ENCODE measurements around the gene ASPDH.

The ASPDH gene

DNA sequence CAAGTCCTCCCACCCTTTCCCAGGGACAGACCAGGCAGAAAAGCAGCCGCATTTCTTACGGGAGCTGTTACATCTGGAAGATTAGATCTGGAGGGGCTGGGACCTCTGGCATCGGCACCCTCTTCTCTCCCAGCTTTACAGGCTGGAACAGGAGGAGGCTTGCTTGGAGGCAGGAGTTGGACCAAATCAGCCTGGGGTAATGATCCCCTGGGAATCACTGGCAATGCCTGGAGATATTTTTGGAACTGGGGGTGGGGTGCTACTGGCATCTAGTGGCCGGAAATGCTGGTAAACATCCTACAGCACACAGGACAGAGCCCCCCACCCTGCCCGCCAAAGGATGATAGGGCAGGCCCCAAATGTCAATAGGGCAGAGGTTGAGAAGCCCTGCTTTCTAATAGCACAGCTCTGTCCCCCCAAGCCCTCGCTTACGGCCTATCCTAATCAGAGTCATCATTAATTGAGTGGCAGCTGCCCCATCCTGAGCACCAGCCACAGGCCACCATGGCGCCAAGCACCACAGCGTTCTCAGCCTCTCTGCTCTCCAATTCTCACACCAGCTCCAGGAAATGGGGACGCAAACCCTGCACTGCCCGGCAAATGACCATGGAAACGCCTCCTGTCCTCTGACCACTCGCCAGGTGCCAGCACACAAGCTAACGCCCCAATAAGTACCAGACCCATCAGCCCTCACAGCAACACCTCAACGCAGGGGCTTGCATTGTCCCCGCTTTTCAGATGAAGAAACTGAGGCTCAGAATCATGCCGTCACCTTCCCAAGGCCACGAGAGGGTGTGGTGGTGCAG lies 33.9 kb upstream of the ASPDH start:
- H3K4me3 ChIP-seq (ENCODE audit: low read depth, low read length), result no peak overlapping the region
- no peak for DNase-seq (ENCODE audit: low read depth)
- TF ChIP-seq, protein P1, sequence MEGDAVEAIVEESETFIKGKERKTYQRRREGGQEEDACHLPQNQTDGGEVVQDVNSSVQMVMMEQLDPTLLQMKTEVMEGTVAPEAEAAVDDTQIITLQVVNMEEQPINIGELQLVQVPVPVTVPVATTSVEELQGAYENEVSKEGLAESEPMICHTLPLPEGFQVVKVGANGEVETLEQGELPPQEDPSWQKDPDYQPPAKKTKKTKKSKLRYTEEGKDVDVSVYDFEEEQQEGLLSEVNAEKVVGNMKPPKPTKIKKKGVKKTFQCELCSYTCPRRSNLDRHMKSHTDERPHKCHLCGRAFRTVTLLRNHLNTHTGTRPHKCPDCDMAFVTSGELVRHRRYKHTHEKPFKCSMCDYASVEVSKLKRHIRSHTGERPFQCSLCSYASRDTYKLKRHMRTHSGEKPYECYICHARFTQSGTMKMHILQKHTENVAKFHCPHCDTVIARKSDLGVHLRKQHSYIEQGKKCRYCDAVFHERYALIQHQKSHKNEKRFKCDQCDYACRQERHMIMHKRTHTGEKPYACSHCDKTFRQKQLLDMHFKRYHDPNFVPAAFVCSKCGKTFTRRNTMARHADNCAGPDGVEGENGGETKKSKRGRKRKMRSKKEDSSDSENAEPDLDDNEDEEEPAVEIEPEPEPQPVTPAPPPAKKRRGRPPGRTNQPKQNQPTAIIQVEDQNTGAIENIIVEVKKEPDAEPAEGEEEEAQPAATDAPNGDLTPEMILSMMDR (conservative IDR thresholded peaks at IDR 0.05; ENCODE audit: low read depth, low read length), result no peak

DNA sequence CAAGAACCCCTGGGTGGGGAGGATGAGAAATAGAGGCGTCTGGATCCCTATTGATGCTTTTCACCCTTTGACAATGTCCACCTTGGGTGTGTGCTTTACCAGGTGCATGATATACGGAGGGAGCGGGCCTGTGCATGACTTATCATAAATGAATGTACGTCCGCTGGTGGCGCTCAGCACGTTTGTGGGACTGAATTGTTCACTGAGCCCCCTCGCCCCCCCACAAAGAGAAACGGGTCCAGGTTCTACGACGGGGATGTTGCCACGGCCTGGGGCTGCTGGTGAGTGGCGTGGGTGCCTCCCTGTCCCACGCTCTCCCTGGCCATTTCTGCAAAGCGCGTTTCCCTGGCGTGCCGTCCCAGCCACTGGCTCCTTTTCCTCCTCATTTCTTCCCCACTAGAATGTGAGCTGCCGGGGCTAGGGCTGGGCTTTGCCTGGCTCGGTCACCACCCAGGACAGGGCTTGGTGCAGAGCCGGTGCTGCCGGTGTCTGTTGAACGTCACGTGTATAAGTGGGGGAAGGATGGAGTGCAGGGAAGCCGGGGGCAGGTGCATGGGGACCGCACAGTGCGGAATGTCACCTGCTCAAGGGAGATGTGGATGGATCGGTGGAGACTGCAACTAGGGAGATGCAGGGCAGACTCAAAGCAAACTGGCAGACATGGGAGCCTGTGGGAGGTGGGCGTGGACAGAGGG lies 33.0 kb upstream of the ASPDH start:
- H3K4me3 ChIP-seq (ENCODE audit: low read depth, low read length), result no peak overlapping the region
- no peak for DNase-seq (ENCODE audit: low read depth)
- TF ChIP-seq, protein P1 (conservative IDR thresholded peaks at IDR 0.05; ENCODE audit: low read depth, low read length), result no peak

DNA sequence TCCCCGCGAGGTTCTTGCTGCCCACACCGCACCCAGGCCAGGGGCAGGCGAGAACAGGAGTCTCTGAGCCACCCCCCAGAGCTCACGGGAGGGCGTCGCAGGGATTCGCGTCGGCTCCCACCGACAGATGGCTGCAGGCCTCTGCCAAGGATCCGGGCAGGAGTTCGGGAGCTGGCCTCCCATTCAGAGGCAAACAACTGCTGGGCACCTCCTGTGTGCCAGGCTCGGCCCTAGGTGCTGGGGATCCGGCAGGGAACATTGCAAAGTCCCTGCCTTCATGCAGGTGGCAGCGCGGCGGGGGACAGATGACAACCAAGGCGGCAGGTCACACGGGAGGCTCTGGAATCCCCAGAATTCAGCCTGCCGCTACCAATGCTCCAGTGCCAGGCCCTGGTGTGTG lies 29.2 kb upstream of the ASPDH start:
- H3K4me3 ChIP-seq (ENCODE audit: low read depth, low read length), result no peak overlapping the region

DNA sequence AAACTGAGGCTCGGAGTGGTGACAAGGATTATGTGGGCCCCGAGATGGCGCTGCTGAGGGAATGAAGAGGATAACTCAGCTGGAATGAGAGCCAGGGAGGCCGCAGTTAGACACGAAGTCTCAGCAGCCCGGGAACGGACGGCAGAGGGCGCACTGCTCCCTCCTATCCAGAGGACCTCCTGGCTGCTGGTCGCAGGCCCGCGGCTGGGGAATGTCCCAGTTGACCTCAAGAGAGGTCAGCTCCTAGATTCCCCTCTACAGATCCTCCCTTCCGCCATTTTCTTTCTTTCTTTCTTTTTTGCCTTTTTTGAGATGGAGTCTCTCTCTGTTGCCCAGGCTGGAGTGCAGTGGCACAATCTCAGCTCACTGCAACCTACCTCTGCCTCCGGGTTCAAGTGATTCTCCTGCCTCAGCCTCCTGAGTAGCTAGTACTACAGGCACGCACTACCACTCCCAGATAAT lies 24.1 kb upstream of the ASPDH start:
- DNase-seq (ENCODE audit: low read depth), result peak; percentile 80
- no peak overlapping the region for H3K4me3 ChIP-seq (ENCODE audit: low read depth, low read length)
- TF ChIP-seq, protein P1 (conservative IDR thresholded peaks at IDR 0.05; ENCODE audit: low read depth, low read length), result peak; percentile 82

More for the DNA sequence above, 29.2 kb upstream of the ASPDH start:
- DNase-seq (ENCODE audit: low read depth), result no peak
- TF ChIP-seq, protein P1 (conservative IDR thresholded peaks at IDR 0.05; ENCODE audit: low read depth, low read length), result no peak

DNA sequence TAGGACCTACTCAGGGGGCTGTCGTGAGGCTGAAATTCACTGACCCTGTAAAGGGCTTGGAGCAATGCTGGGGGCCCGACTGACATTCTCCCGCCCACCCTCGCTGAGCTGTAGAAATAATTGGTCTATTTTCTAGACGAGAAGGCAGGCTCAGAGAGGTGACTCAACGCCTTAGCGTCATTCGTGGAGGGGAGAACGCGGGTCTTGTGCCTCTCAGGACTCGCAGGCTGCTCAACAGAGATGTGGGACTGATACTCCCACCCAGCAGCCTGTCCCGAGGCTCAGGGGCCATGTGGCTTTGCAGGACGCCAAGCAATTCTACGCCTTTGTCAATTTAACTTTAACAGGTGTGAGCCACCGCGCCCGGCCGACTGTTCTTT lies 23.6 kb upstream of the ASPDH start:
- H3K4me3 ChIP-seq (ENCODE audit: low read depth, low read length), result no peak overlapping the region
- TF ChIP-seq, protein P1 (conservative IDR thresholded peaks at IDR 0.05; ENCODE audit: low read depth, low read length), result no peak
- no peak for DNase-seq (ENCODE audit: low read depth)

DNA sequence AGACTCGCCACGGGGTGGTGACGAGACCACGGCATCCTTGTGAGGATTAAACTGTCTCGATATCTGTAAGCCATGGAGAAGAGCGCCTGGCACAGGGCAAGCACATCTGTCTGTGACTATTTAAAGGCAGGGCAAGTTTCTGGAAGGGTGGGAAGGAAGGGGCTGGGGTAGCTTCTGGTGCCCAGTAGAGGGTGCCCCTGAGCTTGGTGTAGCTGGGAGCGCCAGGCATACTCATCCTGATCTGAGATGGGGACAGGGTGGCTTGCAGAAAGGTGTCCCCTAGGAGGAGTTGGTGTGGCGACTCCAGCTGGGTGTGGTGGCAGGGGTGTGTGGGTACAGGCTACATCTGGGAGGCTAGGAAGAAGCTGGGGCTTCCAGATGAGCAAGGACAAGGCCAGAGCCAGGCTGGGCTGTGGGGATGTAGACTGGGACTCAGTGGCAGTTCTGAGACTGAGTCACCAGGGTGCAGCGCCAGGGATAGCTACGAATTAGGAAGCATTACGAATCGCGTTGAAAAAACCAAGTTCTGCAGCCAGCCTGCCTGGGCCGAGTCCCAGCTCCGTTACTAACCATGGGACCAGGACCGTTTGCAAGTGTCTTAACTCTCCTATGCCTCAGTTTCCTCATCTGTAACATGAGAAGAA lies 23.1 kb upstream of the ASPDH start:
- TF ChIP-seq, protein P1 (conservative IDR thresholded peaks at IDR 0.05; ENCODE audit: low read depth, low read length), result peak; percentile 4
- H3K4me3 ChIP-seq (ENCODE audit: low read depth, low read length), result no peak overlapping the region
- no peak for DNase-seq (ENCODE audit: low read depth)

Data from choroid plexus epithelial cell (primary cell).